PC-9 (cell line): Measurements from ENCODE around the gene CHML. TPM values are rescaled to one million over a fixed set of nuclear protein-coding genes. Genes with fewer than 3 reads are reported as not detected.

Experiments
- BruUV-seq: library from RNA; stranded (reverse); fragments of 400-500 nt; replicated peaks from 2 replicates; lab custom pipeline; 2021; lab: Mats Ljungman, UMichigan
- CTCF ChIA-PET: fragments of 300-600 bp; sonication (Branson Sonifier 250); formaldehyde crosslinking; loops from one replicate; lab custom pipeline; 2022; ENCODE audit warnings: antibody characterized with exemption; lab: Charles Lee
- POLR2A ChIA-PET: fragments of 300-600 bp; sonication (Branson Sonifier 250); formaldehyde crosslinking; loops from one replicate; lab custom pipeline; 2022; ENCODE audit warnings: antibody characterized with exemption; ENCODE audit not compliant: unreplicated experiment; lab: Charles Lee
- DNase-seq, 2 experiments: peaks; one replicate each; pipeline versions ENCODE4 v3.0.0 to v3.0.0-alpha.2; 2015 to 2022; ENCODE audit warnings: mixed read lengths in 1 of 2
- H2AFZ ChIP-seq: fragments of 200-600 bp; sonication (generic); 2 replicates; pipeline ENCODE4 v1.8.1; 2017; ENCODE audit warnings: antibody characterized with exemption
- H3F3A ChIP-seq: fragments of 200-600 bp; sonication (generic); 2 replicates; pipeline ENCODE4 v1.8.1; 2017; ENCODE audit warnings: antibody characterized with exemption, mild to moderate bottlenecking, low read depth; ENCODE audit not compliant: insufficient read depth
- H3K27ac ChIP-seq: fragments of 200-600 bp; sonication (generic); 2 replicates; pipeline ENCODE4 v1.6.1; 2016; ENCODE audit warnings: mixed run types
- H3K27me3 ChIP-seq: fragments of 200-600 bp; sonication (generic); 2 replicates; pipeline ENCODE4 v1.6.1; 2016; ENCODE audit warnings: low read depth, mixed run types; ENCODE audit not compliant: insufficient read depth
- H3K36me3 ChIP-seq: fragments of 200-600 bp; sonication (generic); 2 replicates; pipeline ENCODE4 v1.6.1; 2016; ENCODE audit warnings: low read depth, mixed run types
- H3K4me1 ChIP-seq: fragments of 200-600 bp; sonication (generic); replicated peaks from 2 replicates; pipeline ENCODE4 v1.6.1; 2016; ENCODE audit warnings: mixed run types; ENCODE audit not compliant: insufficient read depth
- H3K4me2 ChIP-seq: fragments of 200-600 bp; sonication (generic); 2 replicates; pipeline ENCODE4 v1.6.1; 2017; ENCODE audit warnings: mixed run types
- H3K4me3 ChIP-seq: fragments of 200-600 bp; sonication (generic); 2 replicates; pipeline ENCODE4 v1.6.1; 2016; ENCODE audit warnings: mixed run types
- H3K79me2 ChIP-seq: fragments of 200-600 bp; sonication (generic); 2 replicates; pipeline ENCODE4 v1.6.1; 2017; ENCODE audit warnings: low read depth, mixed run types
- H3K9me2 ChIP-seq: fragments of 200-600 bp; sonication (generic); 2 replicates; pipeline ENCODE4 v1.8.1; 2017; ENCODE audit warnings: mild to moderate bottlenecking; ENCODE audit not compliant: insufficient read depth
- H3K9me3 ChIP-seq: fragments of 200-600 bp; sonication (generic); 2 replicates; pipeline ENCODE4 v1.8.1; 2016; ENCODE audit warnings: low read depth; ENCODE audit not compliant: insufficient read depth
- H4K20me1 ChIP-seq: fragments of 200-600 bp; sonication (generic); 2 replicates; pipeline ENCODE4 v1.8.1; 2017; ENCODE audit not compliant: insufficient read depth
- EZH2 ChIP-seq: fragments of 200-600 bp; sonication (generic); IDR thresholded peaks from 2 replicates; pipeline ENCODE4 v1.8.0; 2017; ENCODE audit warnings: antibody characterized with exemption, low read depth
- intact Hi-C: fragments of 100-400 bp; cut with micrococcal nuclease; formaldehyde crosslinking; loops from one replicate; pipeline ENCODE4 v1.10.0; 2022; ENCODE audit not compliant: unreplicated experiment
- total RNA-seq: library from RNA; stranded (reverse); gene quantifications from 2 replicates; pipeline ENCODE4 v1.2.3, GENCODE V29; 2021
- TF ChIP-seq, protein P1 (sequence below): fragments of 200-600 bp; sonication (generic); conservative IDR thresholded peaks from 2 replicates; pipeline ENCODE4 v1.6.1; 2017; ENCODE audit warnings: mixed run types, antibody characterized with exemption, mild to moderate bottlenecking, moderate library complexity

Gene CHML
- total RNA-seq, 1 experiment from 2014 or later: 47.8 TPM

DNA sequence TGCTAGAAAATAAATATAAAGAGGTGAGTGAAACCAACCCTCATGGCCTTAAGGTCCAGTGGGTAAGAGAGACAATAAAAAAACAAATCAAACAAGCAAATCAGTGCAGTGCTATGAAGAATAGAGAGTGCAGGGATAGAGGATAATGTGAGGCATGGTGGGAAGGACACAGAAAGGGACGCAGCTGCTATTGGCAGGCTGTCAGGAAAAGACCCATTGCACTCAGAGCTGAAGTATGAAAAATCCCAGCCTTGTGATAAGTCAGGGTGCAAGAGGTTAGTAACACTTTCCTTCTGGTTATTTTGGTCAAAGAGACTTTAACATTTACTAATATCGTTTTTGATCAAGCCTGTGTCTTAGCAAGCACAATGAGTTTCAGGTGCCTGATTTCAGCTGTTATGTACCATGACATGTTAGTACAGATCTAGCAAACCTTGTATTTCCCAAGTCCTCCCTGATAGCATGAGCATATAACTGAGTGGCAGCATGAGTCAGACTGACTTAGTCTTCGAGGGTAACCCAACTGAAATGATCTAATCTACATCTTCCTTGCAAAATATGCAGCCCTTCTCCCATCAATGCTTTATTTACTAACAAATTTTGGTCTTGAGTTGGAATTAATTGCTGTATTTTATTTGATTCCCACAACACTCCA is 31.7 kb downstream of the CHML start:
- Histone ChIP-seq H3K36me3 (0 out of 2 replicates have a peak, but pooled peaks cover 2% of the 10 kb centered on the region), H3K4me2 (no peak overlapping the region), H3K9me3 (no peaks in the 10 kb centered on the region; the same call in 1 of the 2 replicates), H3K27ac (no peak overlapping the region), H3K4me3 (no peak overlapping the region), H2AFZ (no peak overlapping the region), H3K9me2 (no peaks in the 10 kb centered on the region), H3K79me2 (no peaks in the 10 kb centered on the region), H3F3A (no peaks in the 10 kb centered on the region), H3K4me1 (peaks cover 49% of the 10 kb centered on the region), H3K27me3 (no peaks in the 10 kb centered on the region), H4K20me1 (no peaks in the 10 kb centered on the region)
- ChIA-PET POLR2A (no interaction called here), CTCF (no interaction called here)
- TF ChIP-seq, protein P1, sequence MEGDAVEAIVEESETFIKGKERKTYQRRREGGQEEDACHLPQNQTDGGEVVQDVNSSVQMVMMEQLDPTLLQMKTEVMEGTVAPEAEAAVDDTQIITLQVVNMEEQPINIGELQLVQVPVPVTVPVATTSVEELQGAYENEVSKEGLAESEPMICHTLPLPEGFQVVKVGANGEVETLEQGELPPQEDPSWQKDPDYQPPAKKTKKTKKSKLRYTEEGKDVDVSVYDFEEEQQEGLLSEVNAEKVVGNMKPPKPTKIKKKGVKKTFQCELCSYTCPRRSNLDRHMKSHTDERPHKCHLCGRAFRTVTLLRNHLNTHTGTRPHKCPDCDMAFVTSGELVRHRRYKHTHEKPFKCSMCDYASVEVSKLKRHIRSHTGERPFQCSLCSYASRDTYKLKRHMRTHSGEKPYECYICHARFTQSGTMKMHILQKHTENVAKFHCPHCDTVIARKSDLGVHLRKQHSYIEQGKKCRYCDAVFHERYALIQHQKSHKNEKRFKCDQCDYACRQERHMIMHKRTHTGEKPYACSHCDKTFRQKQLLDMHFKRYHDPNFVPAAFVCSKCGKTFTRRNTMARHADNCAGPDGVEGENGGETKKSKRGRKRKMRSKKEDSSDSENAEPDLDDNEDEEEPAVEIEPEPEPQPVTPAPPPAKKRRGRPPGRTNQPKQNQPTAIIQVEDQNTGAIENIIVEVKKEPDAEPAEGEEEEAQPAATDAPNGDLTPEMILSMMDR: no peak
- TF ChIP-seq EZH2: no peak
- DNase-seq: no peak
- BruUV-seq: no TSS peak
- intact Hi-C loops: no loop called here

DNA sequence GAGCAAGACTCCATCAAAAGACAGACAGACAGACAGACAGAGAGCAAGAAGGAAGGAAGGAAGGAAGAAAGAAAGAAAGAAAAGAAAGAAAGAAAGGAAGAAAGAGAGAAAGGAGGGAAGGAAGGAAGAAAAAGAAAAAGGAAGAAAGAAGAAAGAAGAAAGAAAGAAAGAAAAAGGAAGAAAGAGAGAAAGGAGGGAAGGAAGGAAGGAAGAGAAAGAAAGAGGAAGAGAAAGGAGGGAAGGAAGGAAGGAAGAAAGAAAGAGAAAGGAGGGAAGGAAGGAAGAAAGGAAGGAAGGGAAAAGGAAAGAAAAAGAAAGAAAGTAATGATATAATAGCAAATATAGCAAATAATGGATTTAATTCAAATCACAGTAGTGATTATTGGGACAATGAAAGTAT is 32.7 kb downstream of the CHML start:
- peaks cover 39% of the 10 kb centered on the region for H3K4me1 ChIP-seq
- no peak overlapping the region for H3K27ac ChIP-seq
- no peaks in the 10 kb centered on the region for H3K9me2 ChIP-seq
- no peaks in the 10 kb centered on the region for H3K27me3 ChIP-seq
- no peaks in the 10 kb centered on the region for H4K20me1 ChIP-seq
- H3K79me2 ChIP-seq: no peaks in the 10 kb centered on the region
- BruUV-seq: no TSS peak
- H3K4me2 ChIP-seq: no peak overlapping the region
- H3F3A ChIP-seq: no peaks in the 10 kb centered on the region
- H2AFZ ChIP-seq: no peak overlapping the region
- CTCF ChIA-PET: no interaction called here
- TF ChIP-seq, protein P1: no peak
- no peak for TF ChIP-seq EZH2
- intact Hi-C loops: no loop called here
- DNase-seq: no peak
- H3K9me3 ChIP-seq: no peaks in the 10 kb centered on the region; the same call in 1 of the 2 replicates
- peaks cover 7% of the 10 kb centered on the region; the same call in 1 of the 2 replicates for H3K36me3 ChIP-seq
- POLR2A ChIA-PET: no interaction called here
- H3K4me3 ChIP-seq: no peak overlapping the region

DNA sequence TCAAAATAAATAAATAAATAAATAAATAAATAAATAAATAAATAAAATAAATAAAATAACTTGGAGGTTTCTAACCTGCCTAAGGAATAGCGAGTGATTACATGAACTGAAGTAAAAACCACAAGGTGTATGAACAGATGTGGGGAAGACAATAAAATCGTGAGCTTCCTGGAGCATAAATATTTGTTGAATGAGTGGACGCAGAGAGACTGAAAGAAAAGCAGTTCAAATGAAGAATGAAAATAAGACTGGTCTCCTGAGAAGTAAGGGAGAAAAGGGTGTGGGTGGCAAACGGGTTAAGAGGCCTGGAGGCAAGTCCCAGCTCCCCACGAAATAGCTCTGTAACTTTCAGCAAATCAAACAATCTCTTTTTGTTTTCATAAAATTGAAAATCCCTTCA is 33.6 kb downstream of the CHML start:
- no peaks in the 10 kb centered on the region; the same call in 1 of the 2 replicates for H3K9me3 ChIP-seq
- ChIA-PET CTCF (interaction anchor here (0.6 kb wide), 1 partner anchor 228 kb away, joined by 3 read pairs; no protein-coding TSS in a partner anchor), POLR2A (interaction anchor here (0.6 to 0.7 kb wide), 2 partner anchors 838 to 970 kb away, joined by 3 to 6 read pairs; no protein-coding TSS in a partner anchor)
- no peak overlapping the region for H3K27ac ChIP-seq
- H3F3A ChIP-seq: no peaks in the 10 kb centered on the region
- no peak overlapping the region for H3K4me2 ChIP-seq
- no peaks in the 10 kb centered on the region for H3K79me2 ChIP-seq
- intact Hi-C loops: no loop called here
- no peaks in the 10 kb centered on the region for H4K20me1 ChIP-seq
- no peak overlapping the region for H2AFZ ChIP-seq
- DNase-seq: peak; percentile 30 to 64
- H3K9me2 ChIP-seq: no peaks in the 10 kb centered on the region
- H3K4me3 ChIP-seq: no peak overlapping the region
- H3K27me3 ChIP-seq: no peaks in the 10 kb centered on the region
- H3K4me1 ChIP-seq: peaks cover 30% of the 10 kb centered on the region
- BruUV-seq: no TSS peak
- TF ChIP-seq, protein P1: no peak
- TF ChIP-seq EZH2: no peak
- peaks cover 9% of the 10 kb centered on the region; the same call in 1 of the 2 replicates for H3K36me3 ChIP-seq
